Heart left ventricle (tissue), 16 donors: ENCODE results near the gene TALDO1. TPM values are rescaled to one million over a fixed set of nuclear protein-coding genes. Genes with fewer than 3 reads are reported as not detected.

Source experiments
- ATAC-seq, 4 donors: fragments of 200-7000 bp; cut with Tn5 transposase; one replicate each; pipeline ENCODE4 v1.9.1; 2020 to 2022; ENCODE audit warnings: moderate library complexity in 4 of 4, mild to moderate bottlenecking in 3 of 4, moderate number of reproducible peaks in 1 of 4
- DNase-seq, 5 donors: peaks; one replicate each; pipeline ENCODE4 v3.0.0-alpha.2; 2020
- H3K27ac ChIP-seq, 12 donors: fragments of 200-600 bp; sonication (generic) in 4 of 12; one replicate each; pipeline versions ENCODE4 v1.5.0 to v1.8.0; 2016 to 2022; ENCODE audit warnings: mild to moderate bottlenecking in 2 of 12
- H3K27me3 ChIP-seq, 9 donors: fragments of 200-600 bp; sonication (generic) in 2 of 9; one replicate each; pipeline versions ENCODE4 v1.5.1 to v1.8.0; 2016 to 2022; ENCODE audit warnings: mild to moderate bottlenecking in 3 of 9
- H3K36me3 ChIP-seq, 9 donors: fragments of 200-600 bp; sonication (generic) in 2 of 9; one replicate each; pipeline versions ENCODE4 v1.5.0 to v1.8.0; 2018 to 2022; ENCODE audit warnings: mild to moderate bottlenecking in 2 of 9
- H3K4me1 ChIP-seq, 12 donors: fragments of 200-600 bp; sonication (generic) in 4 of 12; one replicate each; pipeline versions ENCODE4 v1.5.0 to v1.8.0; 2016 to 2022; ENCODE audit warnings: mild to moderate bottlenecking in 3 of 12
- H3K4me3 ChIP-seq, 12 donors: fragments of 200-600 bp; sonication (generic) in 4 of 12; one replicate each; pipeline versions ENCODE4 v1.5.0 to v1.8.0; 2017 to 2022; ENCODE audit warnings: mild to moderate bottlenecking in 9 of 12, moderate library complexity in 4 of 12
- H3K9me3 ChIP-seq, 12 donors: fragments of 200-600 bp; sonication (generic) in 4 of 12; one replicate each; pipeline versions ENCODE4 v1.5.0 to v1.8.0; 2016 to 2022; ENCODE audit warnings: mild to moderate bottlenecking in 1 of 12
- POLR2A ChIP-seq, 2 donors: fragments of 450-650 bp; IDR thresholded peaks; one replicate each; pipeline ENCODE4 v1.6.1; 2017; ENCODE audit warnings: antibody characterized with exemption in 2 of 2, mild to moderate bottlenecking in 2 of 2, moderate library complexity in 2 of 2
- WGBS, 4 donors: extraction: QIAGEN DNeasy Blood & Tissue Kit in 2 of 4; methylation state at CpG; one replicate each; pipeline versions ENCODE4 v1.1.5 to v1.1.7; 2013 to 2018; 5-methylcytosine and 5-hydroxymethylcytosine counted together
- intact Hi-C, 10 donors: fragments of 100-400 bp; cut with DNase I; formaldehyde crosslinking; loops; one replicate each; pipeline versions ENCODE4 v1.11.1 to v1.14.2; 2022
- polyA plus RNA-seq, 2 donors: library from polyadenylated mRNA; stranded (reverse); fragments of 200-250 nt; gene quantifications; one replicate each; pipeline ENCODE4 v1.2.3, GENCODE V29; 2013
- total RNA-seq, 9 donors: library from RNA; depleted of rRNA in 2 of 9; stranded (reverse); fragments of >200 nt in 2 of 9; fragmentation: NEBNext Ultra II Directional in 3 of 9; extraction: Animal tissue kit (Norgen Biotek cat#: 25700) in 3 of 9; gene quantifications; one replicate each; pipeline versions ENCODE4 v1.1.0 to v1.2.4, GENCODE V29; 2016 to 2023
- TF ChIP-seq, protein P1 (sequence below), 12 donors: fragments of 200-600 bp; sonication (generic) in 4 of 12; IDR thresholded peaks; one replicate each; pipeline versions ENCODE4 v1.5.0 to v1.8.0; 2018 to 2022; ENCODE audit warnings: antibody characterized with exemption in 12 of 12, mild to moderate bottlenecking in 5 of 12
- donor health status: ischemic (EF 13 %, LVEDD 7.1; RV severe dilation, severe dysfunction).
- donor health status: healthy with polysubstance abuse.
- donor health status: DM: no; HTN: yes; CAD: no.
- donor health status: DM: no; HTN: no; CAD: no.
- donor health status: ischemic (EF 25% LVEDD 6.9; RV normal size, moderate dysfunction).
- donor health status: ischemic (EF 25% LVEDD 5.7; RV mildly dilated, moderate dysfunction).
- donor health status: healthy.
- donor health status: DM: yes; HTN: yes; CAD: no.
- donor health status: ischemic (EF 35%, LVEDD 5.7; RV mildly dilated, moderate dysfunction).
- donor health status: nonischemic (EF 11% LVEDD 7.7; RV severe dilation, severe dysfunction).
- donor health status: DM: yes; HTN: yes; CAD: no.
- donor health status: PGD.
- donor health status: ischemic (EF 29% LVEDD 5.4; RV normal size, mild dysfunction).
- donor health status: nonischemic (EF 23%, LVEDD 6.1; RV moderate dilation, normal function).

The TALDO1 gene
- total and polyA plus RNA-seq, 11 donors, result 66.9 to 145 (median 105) TPM

DNA sequence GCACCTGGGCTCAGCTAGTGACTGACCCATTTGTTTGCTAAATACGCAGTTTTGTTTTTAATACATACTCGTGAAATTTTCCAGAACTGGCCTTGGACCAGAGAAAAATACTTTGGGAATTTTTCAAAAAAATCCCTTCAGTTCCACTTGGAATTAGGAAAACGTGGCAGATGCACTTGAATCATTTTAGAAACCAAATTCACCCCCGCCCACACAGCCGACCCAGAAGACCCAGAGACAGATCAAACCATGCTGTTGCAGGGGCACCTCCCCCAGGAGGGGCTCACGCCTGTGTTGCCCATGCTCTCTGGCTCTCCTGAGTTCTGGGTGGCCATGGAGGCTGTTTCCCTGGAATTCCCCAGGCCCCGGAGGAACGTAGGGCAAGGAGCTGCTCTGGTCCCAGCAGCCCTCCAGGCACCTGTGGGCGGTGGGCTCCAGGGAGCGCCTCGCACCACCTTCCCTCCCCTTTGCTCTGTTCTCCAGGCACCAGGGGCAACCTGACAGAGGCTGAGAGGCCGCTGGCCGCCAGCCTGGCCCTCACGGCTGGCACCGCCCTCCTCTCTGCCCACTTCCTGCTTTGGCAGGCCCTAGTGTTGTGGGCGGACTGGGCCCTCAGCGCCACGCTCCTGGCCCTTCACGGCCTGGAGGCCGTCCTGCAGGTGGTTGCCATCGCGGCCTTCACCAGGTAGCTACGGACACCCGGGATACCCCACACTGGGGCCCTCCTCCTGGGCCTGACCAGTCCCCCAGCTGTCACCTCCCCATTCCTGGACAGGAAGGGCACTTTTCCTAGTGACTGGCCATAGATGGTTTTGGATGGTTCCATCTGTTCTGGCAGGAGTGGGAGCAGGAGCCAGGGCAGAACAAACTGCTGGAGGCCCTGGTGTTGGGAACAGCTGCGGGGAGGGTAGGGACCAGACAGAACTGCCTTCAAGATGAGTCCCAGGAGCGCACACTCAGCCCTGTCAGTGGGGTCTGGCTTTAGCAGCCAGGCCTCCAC, 44.5 kb upstream of the TALDO1 start:
- 85 to 92% (median 90%) methylated on average over 24 to 26 of the region's 26 CpGs for WGBS, 4 donors
- TF ChIP-seq, protein P1, sequence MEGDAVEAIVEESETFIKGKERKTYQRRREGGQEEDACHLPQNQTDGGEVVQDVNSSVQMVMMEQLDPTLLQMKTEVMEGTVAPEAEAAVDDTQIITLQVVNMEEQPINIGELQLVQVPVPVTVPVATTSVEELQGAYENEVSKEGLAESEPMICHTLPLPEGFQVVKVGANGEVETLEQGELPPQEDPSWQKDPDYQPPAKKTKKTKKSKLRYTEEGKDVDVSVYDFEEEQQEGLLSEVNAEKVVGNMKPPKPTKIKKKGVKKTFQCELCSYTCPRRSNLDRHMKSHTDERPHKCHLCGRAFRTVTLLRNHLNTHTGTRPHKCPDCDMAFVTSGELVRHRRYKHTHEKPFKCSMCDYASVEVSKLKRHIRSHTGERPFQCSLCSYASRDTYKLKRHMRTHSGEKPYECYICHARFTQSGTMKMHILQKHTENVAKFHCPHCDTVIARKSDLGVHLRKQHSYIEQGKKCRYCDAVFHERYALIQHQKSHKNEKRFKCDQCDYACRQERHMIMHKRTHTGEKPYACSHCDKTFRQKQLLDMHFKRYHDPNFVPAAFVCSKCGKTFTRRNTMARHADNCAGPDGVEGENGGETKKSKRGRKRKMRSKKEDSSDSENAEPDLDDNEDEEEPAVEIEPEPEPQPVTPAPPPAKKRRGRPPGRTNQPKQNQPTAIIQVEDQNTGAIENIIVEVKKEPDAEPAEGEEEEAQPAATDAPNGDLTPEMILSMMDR (IDR thresholded peaks at IDR 0.05), result no peak
- no peak for TF ChIP-seq POLR2A (IDR thresholded peaks at IDR 0.05)
- H3K36me3 ChIP-seq, result peaks cover 0 to 45% (median 22%) of the 10 kb centered on the region in 9 donors
- no peaks in the 10 kb centered on the region for H3K9me3 ChIP-seq
- peak overlapping the region in 1 of 12 donors; percentile 25 for H3K27ac ChIP-seq
- H3K27me3 ChIP-seq, result peaks cover 0 to 24% (median 9%) of the 10 kb centered on the region in 9 donors
- intact Hi-C loops, result no loop called here
- peaks cover 0 to 44% (median 21%) of the 10 kb centered on the region in 12 donors for H3K4me1 ChIP-seq
- no peak overlapping the region for H3K4me3 ChIP-seq
- ATAC-seq, result peak in 2 of 4 donors; percentile 5 to 23
- peak in 1 of 5 donors; percentile 29 for DNase-seq

DNA sequence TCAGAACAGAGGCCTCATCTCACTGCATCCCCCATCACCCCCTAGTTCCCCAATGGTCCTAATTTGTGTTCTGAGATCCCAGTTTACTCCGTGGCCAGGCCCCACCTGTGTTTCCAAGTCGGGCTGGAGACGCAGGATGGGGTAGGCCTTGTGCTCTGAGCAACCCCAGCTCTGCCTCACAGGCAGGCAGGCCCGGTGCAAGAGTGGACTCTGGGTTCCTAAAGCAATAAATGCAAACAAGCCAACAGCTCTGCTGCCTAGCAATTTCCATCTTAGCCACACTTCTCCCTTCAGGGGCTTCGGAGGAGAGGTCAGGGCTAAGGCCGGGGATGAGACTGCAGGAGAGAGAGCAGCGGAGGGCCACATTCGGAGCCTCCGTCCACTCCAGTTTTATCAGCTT, 43.8 kb upstream of the TALDO1 start:
- TF ChIP-seq POLR2A (IDR thresholded peaks at IDR 0.05), result no peak
- TF ChIP-seq, protein P1 (IDR thresholded peaks at IDR 0.05), result no peak
- 88 to 96% (median 94%) methylated on average over 9 of the region's 9 CpGs for WGBS, 4 donors
- H3K4me3 ChIP-seq, result no peak overlapping the region
- ATAC-seq (no peak), DNase-seq (no peak)
- H3K4me1 ChIP-seq, result peaks cover 0 to 36% (median 17%) of the 10 kb centered on the region in 12 donors
- intact Hi-C loops, result no loop called here
- H3K36me3 ChIP-seq, result peaks cover 0 to 45% (median 22%) of the 10 kb centered on the region in 9 donors
- no peaks in the 10 kb centered on the region for H3K9me3 ChIP-seq
- H3K27me3 ChIP-seq, result peaks cover 0 to 31% (median 14%) of the 10 kb centered on the region in 9 donors
- no peak overlapping the region for H3K27ac ChIP-seq

DNA sequence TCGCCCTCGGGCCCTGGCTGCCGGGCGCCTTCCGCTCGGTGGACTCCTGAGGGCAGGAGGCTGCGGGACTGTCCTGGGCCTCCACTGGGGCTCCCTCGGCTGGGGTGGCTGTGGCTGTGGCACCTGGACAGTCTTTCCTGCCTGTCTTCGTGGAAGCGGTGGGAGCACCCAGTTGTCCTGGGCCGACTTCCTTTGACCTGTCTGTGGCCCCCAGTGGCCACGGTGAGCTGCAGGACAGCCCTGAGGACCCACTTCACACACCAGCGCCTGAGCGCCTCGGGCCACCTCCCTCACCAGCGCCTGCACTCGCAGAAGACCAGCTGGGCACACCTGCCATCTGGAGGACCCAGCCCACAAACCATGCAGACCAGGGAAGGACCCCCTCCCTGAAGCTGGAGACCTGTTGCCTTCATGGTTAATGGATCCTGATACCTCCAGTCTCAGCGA, 43.0 kb upstream of the TALDO1 start:
- intact Hi-C loops, result no loop called here
- 87 to 93% (median 92%) methylated on average over 16 to 18 of the region's 18 CpGs for WGBS, 4 donors

More for the DNA sequence above, 43.0 kb upstream of the TALDO1 start:
- DNase-seq (no peak), ATAC-seq (no peak)
- no peaks in the 10 kb centered on the region for H3K9me3 ChIP-seq
- H3K36me3 ChIP-seq, result peaks cover 0 to 40% (median 20%) of the 10 kb centered on the region in 9 donors
- H3K27ac ChIP-seq, result no peak overlapping the region
- no peak overlapping the region for H3K4me3 ChIP-seq
- TF ChIP-seq, protein P1 (IDR thresholded peaks at IDR 0.05), result no peak
- TF ChIP-seq POLR2A (IDR thresholded peaks at IDR 0.05), result no peak
- H3K4me1 ChIP-seq, result peaks cover 0 to 32% (median 17%) of the 10 kb centered on the region in 12 donors
- H3K27me3 ChIP-seq, result peaks cover 0 to 33% (median 14%) of the 10 kb centered on the region in 9 donors
